ENCODE data around the gene NUAK2.

NUAK2 gene

DNA sequence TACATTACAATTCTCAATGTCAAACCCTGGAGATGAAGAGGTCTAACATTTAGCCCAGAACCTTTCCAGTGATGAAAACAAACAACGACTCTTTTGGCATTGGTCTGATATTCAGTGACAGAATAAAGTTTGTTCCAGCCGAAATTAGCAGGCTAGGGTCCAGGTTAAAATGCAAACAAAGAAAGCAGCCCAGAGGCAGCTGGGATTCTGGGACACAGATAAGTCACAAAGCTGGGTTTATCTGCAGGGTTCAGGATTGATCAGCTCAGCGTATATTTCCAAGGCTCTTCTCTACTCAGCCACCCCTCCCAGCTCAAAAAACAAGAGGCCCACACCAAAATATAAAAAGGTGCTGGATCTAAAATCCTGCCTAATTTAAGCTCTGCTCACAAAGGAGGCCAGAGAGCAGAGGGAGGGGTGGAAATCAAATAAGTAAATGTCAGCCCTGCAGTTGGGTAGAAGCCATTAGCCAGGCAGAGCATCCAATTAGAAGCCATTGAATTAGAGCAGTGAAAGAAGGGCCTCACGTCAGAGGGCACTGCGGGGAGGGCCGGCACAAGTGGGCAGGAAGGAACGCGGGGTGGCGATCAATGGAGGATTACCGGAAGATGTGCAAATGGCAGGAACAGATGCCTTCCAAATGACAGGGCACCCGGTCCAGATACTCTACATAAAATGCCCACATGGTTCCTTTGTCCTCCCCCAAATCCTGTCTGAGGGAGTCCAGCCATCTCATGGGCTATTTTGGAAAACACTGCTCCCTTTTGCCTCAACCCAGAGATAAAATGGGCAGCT lies 38.4 kb upstream of the NUAK2 start:
- TF ChIP-seq, protein P1, sequence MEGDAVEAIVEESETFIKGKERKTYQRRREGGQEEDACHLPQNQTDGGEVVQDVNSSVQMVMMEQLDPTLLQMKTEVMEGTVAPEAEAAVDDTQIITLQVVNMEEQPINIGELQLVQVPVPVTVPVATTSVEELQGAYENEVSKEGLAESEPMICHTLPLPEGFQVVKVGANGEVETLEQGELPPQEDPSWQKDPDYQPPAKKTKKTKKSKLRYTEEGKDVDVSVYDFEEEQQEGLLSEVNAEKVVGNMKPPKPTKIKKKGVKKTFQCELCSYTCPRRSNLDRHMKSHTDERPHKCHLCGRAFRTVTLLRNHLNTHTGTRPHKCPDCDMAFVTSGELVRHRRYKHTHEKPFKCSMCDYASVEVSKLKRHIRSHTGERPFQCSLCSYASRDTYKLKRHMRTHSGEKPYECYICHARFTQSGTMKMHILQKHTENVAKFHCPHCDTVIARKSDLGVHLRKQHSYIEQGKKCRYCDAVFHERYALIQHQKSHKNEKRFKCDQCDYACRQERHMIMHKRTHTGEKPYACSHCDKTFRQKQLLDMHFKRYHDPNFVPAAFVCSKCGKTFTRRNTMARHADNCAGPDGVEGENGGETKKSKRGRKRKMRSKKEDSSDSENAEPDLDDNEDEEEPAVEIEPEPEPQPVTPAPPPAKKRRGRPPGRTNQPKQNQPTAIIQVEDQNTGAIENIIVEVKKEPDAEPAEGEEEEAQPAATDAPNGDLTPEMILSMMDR (conservative IDR thresholded peaks at IDR 0.05; ENCODE audit: low read depth, low read length), result no peak
- H3K4me3 ChIP-seq (ENCODE audit: low read depth, low read length), result no peak overlapping the region
- no peak for DNase-seq (ENCODE audit: low read depth)

DNA sequence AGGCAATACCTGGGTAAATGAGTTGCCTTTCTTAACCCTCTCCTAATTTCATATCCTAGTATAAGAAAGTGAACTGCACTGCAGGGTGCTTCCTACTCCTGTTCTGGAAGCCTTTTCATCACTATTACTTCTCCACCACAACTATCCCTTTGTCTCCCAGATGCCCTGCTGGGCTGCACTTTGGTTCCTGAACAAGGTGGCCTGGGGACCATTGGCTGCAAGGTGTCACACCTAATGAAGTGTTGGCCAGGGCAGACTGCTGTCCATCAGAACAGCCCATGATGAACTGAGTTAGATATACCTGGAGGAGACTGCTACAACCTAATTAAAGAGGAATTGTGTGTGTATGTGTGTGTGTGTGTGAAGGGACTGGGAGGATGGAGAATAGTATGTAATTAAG lies 37.0 kb upstream of the NUAK2 start:
- no peak overlapping the region for H3K4me3 ChIP-seq (ENCODE audit: low read depth, low read length)
- TF ChIP-seq, protein P1 (conservative IDR thresholded peaks at IDR 0.05; ENCODE audit: low read depth, low read length), result no peak
- DNase-seq (ENCODE audit: low read depth), result no peak

DNA sequence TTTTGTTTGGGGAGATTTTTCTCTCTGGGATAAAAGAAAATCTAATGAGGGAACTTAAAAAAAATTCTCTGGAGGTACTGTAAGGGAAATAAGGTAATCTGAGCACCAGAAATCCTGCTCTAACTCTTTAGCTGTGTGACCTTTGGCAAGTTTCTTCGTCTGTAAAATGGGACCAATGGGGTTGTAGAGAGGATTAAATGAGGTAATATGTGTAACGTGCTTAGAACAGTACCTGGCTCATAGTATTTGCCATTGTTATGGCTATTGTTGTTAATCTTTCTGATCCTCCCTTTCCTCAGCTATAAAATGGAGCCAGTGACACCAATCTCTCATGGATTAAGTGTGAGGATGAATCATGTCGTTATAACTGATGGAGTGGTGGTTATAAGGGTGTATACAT lies 36.0 kb upstream of the NUAK2 start:
- TF ChIP-seq, protein P1 (conservative IDR thresholded peaks at IDR 0.05; ENCODE audit: low read depth, low read length), result no peak
- no peak overlapping the region for H3K4me3 ChIP-seq (ENCODE audit: low read depth, low read length)
- DNase-seq (ENCODE audit: low read depth), result no peak

DNA sequence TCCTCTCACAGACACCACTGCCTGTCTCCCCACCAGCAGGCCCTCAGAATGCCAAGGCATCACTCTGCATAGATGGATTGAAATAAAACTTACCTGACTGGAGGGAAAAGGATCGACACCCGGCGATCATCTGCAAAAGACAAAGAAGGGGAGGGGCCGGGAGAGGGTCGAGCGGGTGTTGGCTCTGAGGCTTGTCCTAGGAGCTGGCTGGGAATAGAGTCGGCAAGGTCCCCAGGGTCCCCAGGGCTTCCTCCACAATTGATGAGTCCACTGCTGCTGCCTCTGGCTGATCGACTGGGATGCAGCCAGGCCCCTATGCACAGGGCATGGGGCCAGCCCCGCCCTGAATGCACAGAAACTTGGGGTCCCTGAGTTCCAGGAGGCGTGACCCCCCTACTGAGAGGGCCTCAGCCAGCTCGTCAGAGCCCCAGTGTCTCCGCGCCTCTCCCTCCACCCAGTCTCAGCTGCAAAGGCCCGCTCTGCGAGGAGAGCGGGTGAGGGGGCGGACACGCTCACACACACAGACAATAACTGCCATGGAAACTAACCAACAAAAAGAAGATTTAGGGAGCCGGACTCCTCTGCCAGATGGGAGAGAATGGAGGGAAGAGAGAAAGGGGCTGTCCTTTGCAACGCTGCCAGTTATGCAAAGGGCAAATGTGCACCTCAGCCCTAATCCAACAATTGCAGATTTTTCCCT lies 35.0 kb upstream of the NUAK2 start, which contains the start of gene KLHDC8A:
Gene KLHDC8A, minus strand, starts transcription at position 483 of the 700 bp plus-strand sequence. CDS start 13,318 bp downstream, outside the sequence.
- no peak within 1 kb of the TSS for H3K4me3 ChIP-seq (ENCODE audit: low read depth, low read length)
- TF ChIP-seq, protein P1 (conservative IDR thresholded peaks at IDR 0.05; ENCODE audit: low read depth, low read length), result no peak
- DNase-seq (ENCODE audit: low read depth), result no peak

DNA sequence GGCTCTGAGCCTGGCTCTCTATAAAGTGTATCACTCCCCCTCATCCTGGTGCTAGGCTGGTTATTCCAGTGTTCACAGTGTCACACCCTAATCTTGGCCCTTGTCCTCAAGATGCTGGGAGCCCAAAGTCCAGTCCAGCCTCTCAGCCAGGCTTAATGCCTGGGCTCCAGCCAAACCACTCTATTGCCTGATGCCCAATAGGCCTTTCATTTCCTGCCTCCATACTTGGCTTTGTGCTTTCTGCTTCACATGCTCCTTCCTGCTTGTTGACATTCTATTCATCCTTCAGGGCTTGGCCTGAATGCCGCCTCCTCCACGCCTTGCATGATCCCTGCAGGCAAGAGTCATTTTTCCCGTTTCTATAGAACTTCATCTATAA lies 33.5 kb upstream of the NUAK2 start:
- TF ChIP-seq, protein P1 (conservative IDR thresholded peaks at IDR 0.05; ENCODE audit: low read depth, low read length), result no peak
- H3K4me3 ChIP-seq (ENCODE audit: low read depth, low read length), result no peak overlapping the region
- no peak for DNase-seq (ENCODE audit: low read depth)

DNA sequence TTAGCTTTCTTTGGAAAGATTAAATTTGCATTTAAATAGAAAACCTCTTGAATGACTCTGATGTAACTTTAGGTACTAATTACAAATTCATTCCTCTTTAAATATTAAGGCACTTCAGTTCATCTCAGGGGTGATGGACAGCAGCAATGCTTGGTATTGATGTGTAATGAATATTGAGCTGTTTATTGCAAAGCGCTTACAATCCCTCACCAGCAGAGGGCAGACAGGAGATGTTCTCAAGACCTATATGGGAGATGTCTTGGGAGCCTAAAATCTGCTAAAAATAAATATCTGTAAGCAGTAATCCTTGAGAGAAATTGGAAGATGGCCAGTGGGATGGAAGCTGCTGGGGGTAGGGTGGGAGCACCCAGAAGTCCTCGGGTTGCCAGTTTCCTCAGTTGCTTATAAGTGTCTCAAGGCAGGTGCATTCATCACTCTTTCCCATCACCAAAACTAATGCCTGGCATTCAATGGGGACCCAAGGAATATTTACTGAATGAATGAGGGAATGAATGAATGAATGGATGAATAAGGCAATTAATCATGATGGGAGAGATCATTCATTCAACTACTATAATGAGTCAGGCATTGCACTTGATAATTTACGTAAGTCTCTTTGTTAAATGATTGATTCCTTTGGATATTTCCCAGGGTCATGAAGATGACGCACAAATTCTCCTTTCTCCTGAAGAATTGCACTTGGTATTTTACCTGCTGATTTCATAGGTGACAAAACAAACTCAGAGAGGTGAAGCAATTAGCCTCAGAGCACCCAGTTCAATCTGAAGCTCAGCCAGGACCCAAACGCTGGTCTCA lies 32.9 kb upstream of the NUAK2 start:
- no peak overlapping the region for H3K4me3 ChIP-seq (ENCODE audit: low read depth, low read length)
- peak; percentile 88 for DNase-seq (ENCODE audit: low read depth)
- TF ChIP-seq, protein P1 (conservative IDR thresholded peaks at IDR 0.05; ENCODE audit: low read depth, low read length), result peak; percentile 91
